ENCODE data around the gene SF3A2.

Gene SF3A2

DNA sequence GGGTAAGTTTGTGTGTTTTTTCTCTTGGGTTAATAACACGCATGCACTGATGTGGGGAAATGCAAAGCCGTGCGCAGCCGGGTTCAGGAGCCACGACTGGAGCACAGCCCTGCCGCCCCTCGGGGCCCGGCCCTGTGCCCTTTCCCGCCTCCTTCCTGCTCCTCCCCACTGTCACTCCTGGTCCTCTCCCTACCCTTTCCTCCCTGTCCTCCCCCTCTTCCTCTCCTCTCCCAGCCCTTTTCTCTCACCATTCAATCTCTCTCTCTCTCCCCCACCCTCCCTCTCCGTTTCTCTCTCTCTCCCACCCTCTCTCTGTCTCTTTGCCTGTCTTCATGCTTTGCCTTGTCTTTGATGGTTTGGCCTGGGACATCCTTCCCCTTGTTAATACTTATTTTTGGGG, 27.6 kb upstream of the SF3A2 start:
- no peak for DNase-seq

DNA sequence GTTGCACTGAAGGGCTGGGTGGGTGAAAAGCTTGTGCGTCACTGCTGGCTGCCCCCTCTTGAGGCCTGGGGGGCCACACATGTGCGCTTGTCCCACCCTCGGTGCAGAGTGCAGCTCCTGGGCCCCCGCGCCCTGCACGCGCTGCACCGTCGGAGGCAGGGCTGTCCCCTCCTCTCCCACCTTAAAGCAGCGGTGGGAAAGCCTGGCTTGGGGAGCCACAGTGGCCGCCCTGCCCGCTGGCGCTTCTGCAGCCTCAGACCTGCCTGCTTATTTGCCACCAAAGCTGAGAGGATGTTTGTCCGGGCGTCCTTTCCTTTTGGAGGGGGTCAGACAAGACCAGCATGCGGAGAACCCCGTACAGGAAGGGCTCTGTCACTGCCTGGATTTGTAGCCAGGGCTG, 27.2 kb upstream of the SF3A2 start:
- no peak for DNase-seq

DNA sequence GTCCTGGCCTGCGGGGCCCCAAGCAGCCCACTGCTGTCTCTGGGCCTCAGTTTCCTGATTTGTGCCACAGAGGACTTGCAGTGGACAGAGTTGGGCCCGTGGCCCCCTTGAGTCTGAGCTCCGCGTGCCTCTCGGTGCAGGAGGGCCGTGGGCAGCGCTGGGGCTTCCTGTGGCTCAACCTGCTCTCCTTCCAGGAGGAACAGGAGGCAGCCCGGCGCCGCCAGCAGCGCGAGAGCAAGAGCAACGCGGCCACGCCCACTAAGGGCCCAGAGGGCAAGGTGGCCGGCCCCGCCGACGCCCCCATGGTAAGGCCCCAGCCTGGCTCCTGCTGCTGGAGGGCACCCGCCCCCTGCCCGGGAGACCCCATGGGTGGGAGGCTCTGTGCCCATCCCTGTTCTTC, 26.4 kb upstream of the SF3A2 start:
- no peak for DNase-seq

DNA sequence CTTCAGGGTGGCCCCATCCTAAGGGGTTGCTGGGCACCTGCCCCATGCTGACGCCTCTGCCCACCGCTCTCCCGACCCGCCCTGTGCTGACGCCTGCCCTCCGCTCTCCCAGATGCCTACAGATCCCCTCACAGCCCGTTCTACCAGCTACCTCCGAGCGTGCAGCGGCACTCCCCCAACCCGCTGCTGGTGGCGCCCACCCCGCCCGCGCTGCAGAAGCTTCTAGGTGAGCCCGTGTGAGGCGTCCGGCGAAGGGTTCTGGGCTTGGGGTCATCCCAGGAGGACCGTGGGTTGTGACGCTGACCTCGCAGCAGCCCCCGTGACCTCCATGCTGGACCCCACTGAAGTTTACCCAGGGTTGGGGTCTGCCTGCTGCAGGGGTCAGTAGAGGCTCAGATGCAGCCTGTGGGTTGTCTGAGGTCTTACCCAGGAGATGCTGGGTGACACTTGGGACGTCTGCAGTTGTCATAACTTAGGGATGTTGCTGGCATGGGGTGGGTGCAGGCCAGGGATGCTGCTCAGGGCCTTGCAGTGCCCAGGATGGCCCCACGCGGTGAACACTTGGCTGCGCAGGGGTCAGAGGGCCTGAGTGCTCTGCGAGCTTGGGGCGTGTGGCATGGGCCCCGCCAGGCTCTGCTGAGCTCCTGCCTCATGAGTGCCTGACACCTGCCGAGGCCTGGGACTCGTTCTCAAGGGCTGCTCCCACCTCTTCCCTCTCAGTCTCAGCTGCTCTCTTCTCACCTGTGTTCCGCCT, 25.5 kb upstream of the SF3A2 start:
- no peak for DNase-seq

DNA sequence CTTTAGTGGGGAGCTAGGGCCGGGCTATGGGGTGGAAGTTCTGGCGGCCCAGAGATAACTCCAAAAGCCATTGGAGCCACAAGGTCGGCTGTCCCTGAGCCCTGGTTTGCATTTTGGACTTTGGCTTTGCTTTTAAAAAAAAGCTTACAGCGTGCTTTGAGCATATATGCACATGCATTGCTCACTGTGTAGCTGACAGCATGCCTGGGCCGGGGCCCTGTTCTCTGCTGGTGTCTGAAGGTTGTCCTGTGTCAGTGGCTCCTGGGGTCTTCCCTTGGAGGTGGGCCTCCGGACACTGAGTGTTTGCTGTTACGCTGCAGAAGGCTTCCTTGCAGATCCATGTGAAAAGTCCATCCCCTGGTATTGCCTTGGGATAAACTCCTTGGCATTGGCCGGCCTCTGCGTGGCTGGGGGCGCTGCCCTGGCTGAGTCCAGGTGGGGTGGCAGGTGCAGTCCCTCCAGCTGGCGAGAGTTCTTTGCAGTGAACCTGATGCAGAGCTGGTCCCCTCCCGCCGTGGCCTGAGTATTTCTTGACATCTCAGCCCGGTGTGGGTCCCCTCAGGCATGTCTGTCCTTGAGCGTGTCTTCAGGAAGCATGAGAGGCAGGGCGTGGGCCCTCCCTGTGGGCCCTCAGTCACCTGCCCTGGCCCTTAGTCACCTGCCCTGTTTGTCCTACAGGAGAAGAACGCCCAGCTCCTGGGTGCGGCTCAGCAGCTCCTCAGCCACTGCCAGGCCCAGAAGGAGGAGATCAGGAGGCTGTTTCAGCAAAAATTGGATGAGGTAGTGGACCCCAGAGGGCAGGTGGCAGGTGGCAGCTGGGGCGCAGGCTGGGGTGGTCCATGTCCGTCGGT, 23.5 kb upstream of the SF3A2 start:
- DNase-seq, result no peak

DNA sequence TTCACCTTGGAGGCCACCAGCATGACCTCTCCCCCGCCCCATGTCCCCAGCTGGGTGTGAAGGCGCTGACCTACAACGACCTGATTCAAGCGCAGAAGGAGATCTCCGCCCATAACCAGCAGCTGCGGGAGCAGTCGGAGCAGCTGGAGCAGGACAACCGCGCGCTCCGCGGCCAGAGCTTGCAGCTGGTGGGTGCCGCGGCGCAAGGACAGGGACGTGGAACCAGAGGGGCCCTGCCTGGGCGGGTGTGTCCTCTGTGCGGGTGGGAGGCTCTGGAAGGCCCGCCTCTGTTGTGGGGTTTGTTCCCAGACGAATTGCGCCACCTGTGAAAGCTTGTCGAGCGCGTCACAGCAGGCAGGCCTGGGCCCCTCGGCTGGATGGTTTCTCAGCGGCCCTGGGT, 22.8 kb upstream of the SF3A2 start:
- no peak for DNase-seq

DNA sequence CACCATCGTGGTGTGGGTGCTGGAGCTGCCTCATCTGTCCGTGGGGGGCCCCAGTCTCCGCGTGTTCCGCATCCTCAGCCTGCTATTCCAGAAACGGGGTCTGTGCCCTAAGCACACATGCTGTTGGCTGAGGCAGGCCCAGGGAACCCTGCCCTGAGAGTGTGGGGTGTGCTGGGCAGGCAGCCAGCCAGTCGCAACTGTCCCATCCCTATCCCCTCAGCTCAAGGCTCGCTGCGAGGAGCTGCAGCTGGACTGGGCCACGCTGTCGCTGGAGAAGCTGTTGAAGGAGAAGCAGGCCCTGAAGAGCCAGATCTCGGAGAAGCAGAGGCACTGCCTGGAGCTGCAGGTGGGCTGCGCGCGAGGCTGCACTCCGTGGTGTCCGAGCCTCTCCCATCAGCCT, 22.4 kb upstream of the SF3A2 start:
- no peak for DNase-seq

DNA sequence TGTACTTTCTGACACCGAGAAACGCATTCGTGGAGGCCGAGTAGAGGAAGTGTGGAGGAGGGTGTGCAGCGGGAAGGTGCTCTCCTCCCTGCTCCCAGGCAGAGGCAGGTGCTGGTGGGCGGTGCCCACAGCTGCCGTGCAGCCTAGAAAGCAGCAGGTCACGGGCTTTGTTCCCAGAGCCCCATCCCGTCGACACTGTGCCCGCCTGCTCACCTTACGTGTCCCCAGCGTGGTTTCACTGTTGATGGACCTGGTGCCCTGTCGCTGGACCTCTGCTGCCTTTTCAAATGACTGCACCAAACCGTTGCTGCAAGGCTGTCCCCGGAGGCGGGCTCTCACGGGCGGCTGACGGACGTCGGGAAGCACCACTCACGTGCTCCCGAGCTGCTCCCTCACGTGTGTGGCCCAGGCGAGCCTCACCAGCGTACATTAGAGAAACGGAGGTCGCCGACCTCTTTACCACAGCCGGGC, 21.3 kb upstream of the SF3A2 start:
- DNase-seq, result peak; percentile 49

DNA sequence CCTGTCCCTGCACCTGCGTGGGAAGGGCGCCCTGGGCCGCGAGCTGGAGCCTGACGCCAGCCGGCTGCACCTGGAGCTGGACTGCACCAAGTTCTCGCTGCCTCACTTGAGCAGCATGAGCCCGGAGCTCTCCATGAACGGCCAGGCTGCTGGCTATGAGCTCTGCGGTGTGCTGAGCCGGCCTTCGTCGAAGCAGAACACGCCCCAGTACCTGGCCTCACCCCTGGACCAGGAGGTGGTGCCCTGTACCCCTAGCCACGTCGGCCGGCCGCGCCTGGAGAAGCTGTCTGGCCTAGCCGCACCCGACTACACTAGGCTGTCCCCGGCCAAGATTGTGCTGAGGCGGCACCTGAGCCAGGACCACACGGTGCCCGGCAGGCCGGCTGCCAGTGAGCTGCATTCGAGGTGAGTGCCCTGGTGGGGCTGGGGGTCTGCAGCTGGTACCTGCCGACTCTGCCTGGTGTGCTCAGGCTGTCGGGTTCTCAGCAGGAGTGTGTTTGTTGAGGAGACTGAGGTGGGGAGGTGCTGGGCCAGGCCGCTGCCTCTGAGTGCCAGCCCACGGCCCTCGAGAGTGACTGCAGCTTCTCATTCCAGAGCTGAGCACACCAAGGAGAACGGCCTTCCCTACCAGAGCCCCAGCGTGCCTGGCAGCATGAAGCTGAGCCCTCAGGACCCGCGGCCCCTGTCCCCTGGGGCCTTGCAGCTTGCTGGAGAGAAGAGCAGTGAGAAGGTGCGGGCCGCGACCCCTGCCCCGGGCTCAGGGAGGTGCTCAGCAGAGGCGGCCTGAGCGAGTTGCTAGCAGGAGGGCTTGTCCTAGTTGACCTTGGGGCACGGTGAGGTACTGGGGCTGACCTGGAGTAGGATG, 20.0 kb upstream of the SF3A2 start:
- no peak for DNase-seq

DNA sequence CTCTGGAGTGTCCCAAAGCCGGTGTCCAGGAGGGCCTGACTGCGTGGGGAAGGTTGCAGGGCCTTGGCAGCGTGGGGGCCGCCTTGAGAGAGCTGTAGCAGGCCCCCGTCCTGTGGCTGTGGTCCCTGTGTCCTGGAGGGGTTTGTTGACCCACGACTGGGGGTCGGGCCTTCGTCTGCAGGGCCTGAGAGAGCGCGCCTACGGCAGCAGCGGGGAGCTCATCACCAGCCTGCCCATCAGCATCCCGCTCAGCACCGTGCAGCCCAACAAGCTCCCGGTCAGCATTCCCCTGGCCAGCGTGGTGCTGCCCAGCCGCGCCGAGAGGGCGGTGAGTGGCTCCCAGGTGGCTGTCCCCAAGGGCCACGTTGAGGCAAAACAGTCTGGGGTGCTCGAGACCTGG, 19.0 kb upstream of the SF3A2 start:
- DNase-seq, result no peak

DNA sequence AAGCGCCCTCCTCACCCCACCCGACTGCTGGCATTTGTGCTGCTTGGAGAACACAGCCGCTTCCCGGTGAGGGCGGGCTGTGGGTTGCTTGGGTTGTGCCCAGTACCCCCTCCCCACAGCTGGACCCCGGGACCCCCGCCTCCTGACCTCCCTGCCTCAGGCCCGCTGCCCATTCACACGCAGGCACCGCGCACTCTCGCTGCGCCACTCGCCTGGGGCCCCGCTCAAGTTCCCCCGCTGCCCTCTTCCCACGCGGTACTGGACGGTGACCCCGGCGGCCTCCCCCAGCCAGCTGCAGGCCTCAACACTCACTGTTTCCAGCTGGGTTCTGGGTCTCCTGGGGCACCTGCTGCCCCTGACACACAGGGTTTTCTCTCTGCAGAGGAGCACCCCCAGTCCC, 16.9 kb upstream of the SF3A2 start:
- no peak for DNase-seq

DNA sequence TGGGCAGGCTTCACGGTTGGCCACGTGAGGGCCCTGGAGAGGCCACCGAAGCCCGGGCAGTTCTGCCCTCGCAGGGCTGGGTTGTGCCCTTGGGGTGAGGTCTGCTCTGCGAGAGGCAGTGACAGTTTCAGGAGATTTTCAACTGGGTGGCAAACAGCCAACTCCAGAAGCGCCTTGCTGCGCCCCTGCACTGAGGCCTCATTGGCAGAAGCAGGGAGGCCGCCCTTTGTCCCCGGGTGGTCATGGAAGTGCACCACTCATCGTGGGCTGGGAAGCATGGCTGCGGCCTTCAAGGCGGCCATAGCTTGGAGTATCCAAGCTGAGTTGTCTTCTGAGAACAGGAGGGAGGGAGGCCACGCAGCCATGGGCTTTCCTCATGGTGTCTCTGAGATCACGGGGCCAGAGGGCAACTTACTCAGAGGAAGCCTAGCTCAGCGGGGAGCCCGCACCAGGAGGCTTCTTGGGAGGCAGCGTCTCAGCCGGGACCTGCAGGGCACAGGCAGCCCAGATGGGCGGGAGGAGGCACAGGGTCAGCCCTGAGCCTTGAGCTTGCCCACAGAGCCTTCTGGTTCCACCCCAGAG, 15.3 kb upstream of the SF3A2 start:
- no peak for DNase-seq

DNA sequence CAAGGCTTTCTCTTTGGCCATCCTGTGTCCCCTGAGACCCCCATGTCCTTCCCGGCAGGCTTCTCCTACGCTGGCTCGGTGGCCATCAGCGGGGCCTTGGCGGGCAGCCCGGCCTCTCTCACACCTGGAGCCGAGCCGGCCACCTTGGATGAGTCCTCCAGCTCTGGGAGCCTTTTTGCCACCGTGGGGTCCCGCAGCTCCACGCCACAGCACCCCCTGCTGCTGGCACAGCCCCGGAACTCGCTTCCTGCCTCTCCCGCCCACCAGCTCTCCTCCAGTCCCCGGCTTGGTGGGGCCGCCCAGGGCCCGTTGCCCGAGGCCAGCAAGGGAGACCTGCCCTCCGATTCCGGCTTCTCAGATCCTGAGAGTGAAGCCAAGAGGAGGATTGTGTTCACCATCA, 14.7 kb upstream of the SF3A2 start:
- no peak for DNase-seq

DNA sequence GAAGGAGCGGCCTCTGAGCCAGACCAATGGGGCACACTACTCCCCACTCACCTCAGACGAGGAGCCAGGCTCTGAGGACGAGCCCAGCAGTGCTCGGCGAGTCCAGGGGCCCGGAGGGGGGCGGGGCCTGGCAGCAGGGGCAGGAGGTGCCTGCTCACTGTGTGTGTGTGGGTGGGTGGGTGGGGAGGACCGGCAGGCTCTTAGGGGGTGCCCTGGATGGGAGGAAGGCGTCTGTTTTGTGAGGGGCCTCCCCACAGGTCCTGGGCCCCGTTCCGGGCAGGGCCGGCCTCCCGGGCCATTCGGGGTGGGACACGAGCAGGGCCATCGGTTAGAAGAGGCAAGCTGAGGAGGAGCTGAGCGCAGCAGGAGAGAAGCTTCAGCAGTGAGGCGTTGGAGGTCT, 13.2 kb upstream of the SF3A2 start:
- DNase-seq, result no peak

DNA sequence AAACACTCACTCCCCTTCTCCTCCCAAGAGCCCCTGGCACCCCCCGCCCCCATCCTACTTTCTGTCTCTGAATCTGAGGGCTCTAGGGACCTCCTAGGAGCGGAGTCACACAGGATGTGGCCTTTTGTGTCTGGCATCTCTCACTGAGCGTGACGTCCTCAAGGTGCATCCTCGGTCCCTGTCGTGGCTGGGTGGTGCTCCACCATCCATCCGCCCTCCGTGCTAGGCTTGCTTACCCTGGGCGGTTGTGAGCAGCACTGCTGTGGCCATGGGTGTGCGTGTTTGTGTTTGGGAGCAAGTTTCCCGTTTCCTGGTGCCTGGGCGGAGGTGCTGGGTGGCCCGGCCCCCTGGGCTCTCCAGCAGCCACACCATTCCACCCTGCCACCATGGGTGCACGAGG, 12.7 kb upstream of the SF3A2 start:
- no peak for DNase-seq

DNA sequence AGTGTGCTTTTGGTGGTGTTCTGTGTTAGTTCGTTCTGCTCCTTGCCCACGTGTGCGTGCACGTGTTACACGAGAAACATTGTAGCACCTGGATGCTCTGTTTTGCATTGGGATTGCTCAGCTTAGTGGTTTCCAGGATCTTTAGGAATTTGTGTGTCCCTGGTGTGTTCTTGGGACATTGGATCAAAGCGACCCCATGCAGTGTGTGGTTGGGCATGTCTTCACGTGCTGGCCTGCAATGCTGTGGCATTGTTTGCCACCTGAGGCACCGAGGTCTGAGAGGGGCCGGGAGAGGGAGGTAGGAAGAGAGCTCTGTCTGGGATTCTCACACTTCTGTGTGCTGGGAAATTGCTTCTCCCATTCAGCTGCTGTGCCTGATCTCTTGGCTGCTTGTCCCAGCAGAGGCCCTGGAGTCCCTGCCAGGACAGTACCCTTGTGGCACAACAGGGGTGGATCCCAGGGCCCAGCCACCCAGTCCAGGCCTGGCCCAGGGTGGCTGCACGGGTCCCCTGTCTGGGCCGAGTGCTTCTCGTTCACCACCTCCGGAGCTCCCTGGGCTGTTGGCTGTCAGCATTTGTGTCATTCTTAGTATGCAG, 11.8 kb upstream of the SF3A2 start:
- no peak for DNase-seq

DNA sequence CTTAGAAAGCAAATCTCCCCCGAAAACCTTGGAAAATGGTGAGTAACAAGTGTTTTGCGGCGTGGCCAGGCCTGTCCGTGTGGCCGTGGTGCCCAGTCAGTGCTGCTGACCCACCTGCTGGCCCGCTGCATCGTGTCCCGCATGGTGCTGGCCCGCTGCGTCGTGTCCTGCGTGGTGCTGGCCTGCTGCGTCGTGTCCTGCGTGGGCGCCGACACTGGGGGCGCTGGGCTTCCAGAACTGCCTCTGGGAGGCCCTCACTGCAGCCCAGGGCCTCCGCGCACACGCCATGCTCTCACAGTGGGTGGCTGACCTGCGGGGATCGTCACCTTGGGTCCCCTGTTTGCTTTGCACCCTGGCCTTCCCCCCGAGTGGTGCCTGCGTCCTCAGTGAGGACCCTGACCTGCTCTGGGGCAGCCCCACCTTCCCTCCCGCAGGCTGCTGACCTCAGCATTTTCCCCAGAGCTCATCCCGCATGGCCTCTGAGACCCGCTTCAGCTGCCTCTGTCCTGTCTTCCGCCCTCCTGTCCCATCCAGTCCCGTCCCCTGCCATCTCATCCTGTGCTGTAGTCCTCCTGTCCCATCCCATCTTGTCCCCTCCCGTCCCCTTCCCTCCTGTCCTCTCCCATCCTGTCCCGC, 11.1 kb upstream of the SF3A2 start:
- no peak for DNase-seq

DNA sequence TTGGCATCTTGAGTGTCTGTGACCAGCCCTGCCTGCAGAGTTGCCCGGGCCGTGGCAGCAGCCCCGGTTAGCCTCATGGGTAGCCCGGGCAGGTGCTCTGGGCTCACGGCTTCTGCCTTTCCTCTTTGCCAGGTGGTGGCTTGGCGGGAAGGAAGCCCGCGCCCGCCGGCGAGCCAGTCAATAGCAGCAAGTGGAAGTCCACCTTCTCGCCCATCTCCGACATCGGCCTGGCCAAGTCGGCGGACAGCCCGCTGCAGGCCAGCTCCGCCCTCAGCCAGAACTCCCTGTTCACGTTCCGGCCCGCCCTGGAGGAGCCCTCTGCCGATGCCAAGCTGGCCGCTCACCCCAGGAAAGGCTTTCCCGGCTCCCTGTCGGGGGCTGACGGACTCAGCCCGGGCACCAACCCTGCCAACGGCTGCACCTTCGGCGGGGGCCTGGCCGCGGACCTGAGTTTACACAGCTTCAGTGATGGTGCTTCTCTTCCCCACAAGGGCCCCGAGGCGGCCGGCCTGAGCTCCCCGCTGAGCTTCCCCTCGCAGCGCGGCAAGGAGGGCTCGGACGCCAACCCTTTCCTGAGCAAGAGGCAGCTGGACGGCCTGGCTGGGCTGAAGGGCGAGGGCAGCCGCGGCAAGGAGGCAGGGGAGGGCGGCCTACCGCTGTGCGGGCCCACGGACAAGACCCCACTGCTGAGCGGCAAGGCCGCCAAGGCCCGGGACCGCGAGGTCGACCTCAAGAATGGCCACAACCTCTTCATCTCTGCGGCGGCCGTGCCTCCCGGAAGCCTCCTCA, 10.4 kb upstream of the SF3A2 start:
- no peak for DNase-seq

DNA sequence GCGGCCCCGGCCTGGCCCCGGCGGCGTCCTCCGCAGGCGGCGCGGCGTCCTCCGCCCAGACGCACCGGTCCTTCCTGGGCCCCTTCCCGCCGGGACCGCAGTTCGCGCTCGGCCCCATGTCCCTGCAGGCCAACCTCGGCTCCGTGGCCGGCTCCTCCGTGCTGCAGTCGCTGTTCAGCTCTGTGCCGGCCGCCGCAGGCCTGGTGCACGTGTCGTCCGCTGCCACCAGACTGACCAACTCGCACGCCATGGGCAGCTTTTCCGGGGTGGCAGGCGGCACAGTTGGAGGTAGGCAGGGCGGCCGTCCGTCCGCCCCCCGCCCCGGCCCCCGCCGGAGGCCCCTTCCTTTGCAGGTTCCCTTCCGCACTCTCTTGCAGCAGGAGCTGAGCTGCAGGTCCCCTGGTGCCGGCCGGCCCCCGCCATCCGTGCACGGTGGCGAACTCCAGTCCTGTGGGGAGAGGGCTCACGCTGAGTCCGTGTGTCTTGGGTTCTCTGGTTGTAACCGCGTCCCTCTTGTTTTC, 9.7 kb upstream of the SF3A2 start:
- DNase-seq, result no peak

DNA sequence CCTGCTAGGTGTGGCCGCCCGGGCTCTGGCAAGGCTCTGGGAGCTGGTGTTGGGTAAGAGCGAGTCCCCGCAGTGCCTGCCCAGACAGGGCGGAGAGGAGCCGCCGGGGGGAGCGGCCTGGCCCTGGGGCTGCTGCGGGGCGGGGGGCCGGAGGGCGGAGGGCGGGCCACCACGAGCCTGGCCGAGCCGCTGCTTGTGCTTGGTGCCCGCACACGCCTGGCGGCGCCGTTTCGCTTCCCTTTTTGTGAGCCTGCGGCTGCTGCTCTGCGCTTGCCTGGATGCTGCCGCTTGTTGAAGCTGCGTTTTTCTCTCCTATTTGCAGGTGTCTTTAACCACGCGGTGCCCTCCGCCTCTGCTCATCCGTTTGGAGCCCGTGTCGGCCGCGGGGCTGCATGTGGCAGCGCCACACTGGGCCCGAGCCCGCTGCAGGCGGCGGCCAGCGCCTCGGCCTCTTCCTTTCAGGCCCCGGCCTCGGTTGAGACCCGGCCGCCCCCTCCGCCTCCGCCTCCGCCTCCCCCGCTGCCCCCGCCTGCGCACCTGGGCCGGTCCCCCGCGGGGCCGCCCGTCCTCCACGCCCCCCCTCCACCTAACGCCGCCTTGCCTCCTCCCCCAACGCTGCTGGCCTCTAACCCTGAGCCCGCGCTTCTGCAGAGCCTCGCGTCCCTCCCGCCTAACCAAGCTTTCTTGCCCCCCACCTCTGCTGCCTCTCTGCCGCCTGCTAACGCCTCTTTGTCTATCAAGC, 9.0 kb upstream of the SF3A2 start:
- DNase-seq, result no peak
